Calu3 (cell line): ENCODE measurements around the gene OR6B3. TPM values are rescaled to one million over a fixed set of nuclear protein-coding genes. Genes with fewer than 3 reads are reported as not detected.

Experiments used
- BruUV-seq: library from RNA; stranded (reverse); fragments of 400-500 nt; replicated peaks from 2 replicates; lab custom pipeline; 2021; lab: Mats Ljungman, UMichigan
- CTCF ChIA-PET: fragments of 300-600 bp; sonication (Branson Sonifier 250); formaldehyde crosslinking; loops from one replicate; lab custom pipeline; 2022; ENCODE audit warnings: antibody characterized with exemption; lab: Charles Lee
- DNase-seq: peaks from one replicate; pipeline ENCODE4 v3.0.0; 2022
- H3K27ac Mint-ChIP-seq: one replicate; pipeline ENCODE4 v1.8.0; 2022; ENCODE audit warnings: mixed read lengths; ENCODE audit not compliant: unreplicated experiment
- H3K27me3 Mint-ChIP-seq: one replicate; pipeline ENCODE4 v1.8.0; 2022; ENCODE audit warnings: mixed read lengths; ENCODE audit not compliant: unreplicated experiment
- H3K36me3 Mint-ChIP-seq: one replicate; pipeline ENCODE4 v1.8.0; 2022; ENCODE audit warnings: mild to moderate bottlenecking, moderate library complexity, mixed read lengths; ENCODE audit not compliant: insufficient read depth, unreplicated experiment
- H3K4me1 Mint-ChIP-seq: one replicate; pipeline ENCODE4 v1.8.0; 2022; ENCODE audit warnings: mild to moderate bottlenecking, low read depth, mixed read lengths; ENCODE audit not compliant: unreplicated experiment
- H3K4me3 Mint-ChIP-seq: one replicate; pipeline ENCODE4 v1.8.0; 2022; ENCODE audit warnings: mild to moderate bottlenecking, low read depth, moderate library complexity, mixed read lengths; ENCODE audit not compliant: unreplicated experiment
- H3K9me3 Mint-ChIP-seq: one replicate; pipeline ENCODE4 v1.8.0; 2022; ENCODE audit warnings: low read depth, mixed read lengths; ENCODE audit not compliant: unreplicated experiment
- CTCF ChIP-seq: fragments of 200-600 bp; IDR thresholded peaks from one replicate; pipeline ENCODE4 v1.8.0; 2022; ENCODE audit warnings: antibody characterized with exemption; ENCODE audit not compliant: unreplicated experiment
- intact Hi-C: fragments of 100-400 bp; cut with micrococcal nuclease; formaldehyde crosslinking; loops from one replicate; pipeline ENCODE4 v1.10.0; 2022; ENCODE audit not compliant: unreplicated experiment
- total RNA-seq: library from RNA; stranded (reverse); gene quantifications from 2 replicates; pipeline ENCODE4 v1.2.3, GENCODE V29; 2022

OR6B3 gene
- total RNA-seq, 1 experiment from 2014 or later = not detected

DNA sequence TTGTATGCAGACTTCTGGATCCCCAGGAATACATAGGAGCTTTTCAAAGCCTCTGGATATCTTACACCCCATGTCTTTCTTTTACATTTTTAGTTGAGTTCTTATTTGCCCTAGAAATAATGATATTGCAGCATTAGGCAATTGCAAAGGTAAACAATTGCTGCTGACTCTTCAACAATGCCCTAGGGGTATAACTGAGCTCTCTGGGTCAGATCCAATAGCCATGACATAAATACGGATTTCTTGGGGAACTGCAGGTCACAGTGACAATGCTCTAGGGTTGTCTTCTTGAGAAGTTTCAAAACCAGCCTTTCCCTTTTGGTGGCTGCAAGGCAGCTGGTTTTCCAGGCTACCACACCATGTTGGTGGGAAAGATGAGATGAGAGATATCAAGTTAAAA is 16.5 kb upstream of the OR6B3 start:
- H3K36me3 Mint-ChIP-seq = no peaks in the 10 kb centered on the region
- no TSS peak for BruUV-seq
- no peak for TF ChIP-seq CTCF
- H3K27ac Mint-ChIP-seq = no peak overlapping the region
- peaks cover 84% of the 10 kb centered on the region for H3K27me3 Mint-ChIP-seq
- intact Hi-C loops = no loop called here
- H3K4me3 Mint-ChIP-seq = no peak overlapping the region
- CTCF ChIA-PET = no interaction called here
- no peak for DNase-seq
- no peaks in the 10 kb centered on the region for H3K9me3 Mint-ChIP-seq
- no peaks in the 10 kb centered on the region for H3K4me1 Mint-ChIP-seq

DNA sequence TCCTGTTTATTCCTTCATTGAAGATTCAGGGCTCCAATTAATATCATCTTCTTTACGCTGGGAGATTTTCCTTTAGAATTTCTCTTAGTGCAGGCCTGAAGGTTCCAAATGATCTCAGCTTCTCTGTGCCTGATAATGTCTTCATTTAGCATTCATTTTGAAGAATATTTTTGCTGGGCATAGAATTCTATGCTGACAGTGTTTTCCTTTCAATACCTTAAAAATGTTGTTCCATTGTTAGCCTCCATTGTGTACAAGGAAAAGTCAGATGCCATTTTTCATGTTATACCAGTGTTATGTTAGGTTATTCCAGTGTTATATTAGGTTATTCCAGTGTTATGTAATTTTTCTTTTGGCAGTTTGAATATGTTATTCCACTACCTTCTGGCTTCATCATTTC is 14.9 kb upstream of the OR6B3 start:
- peaks cover 82% of the 10 kb centered on the region for H3K27me3 Mint-ChIP-seq
- DNase-seq = no peak
- no peaks in the 10 kb centered on the region for H3K4me1 Mint-ChIP-seq
- CTCF ChIA-PET = interaction anchor here (0.6 kb wide), 1 partner anchor 19 kb away, joined by 3 read pairs; no protein-coding TSS in a partner anchor
- H3K36me3 Mint-ChIP-seq = no peaks in the 10 kb centered on the region
- H3K4me3 Mint-ChIP-seq = no peak overlapping the region
- TF ChIP-seq CTCF = no peak
- H3K27ac Mint-ChIP-seq = no peak overlapping the region
- BruUV-seq = no TSS peak
- intact Hi-C loops = no loop called here
- H3K9me3 Mint-ChIP-seq = no peaks in the 10 kb centered on the region

GRCh38 chr2:240066489-240066888 is 13.2 kb upstream of the OR6B3 start:
- H3K27ac Mint-ChIP-seq = no peak overlapping the region
- H3K4me1 Mint-ChIP-seq = no peaks in the 10 kb centered on the region
- no peak for TF ChIP-seq CTCF
- no TSS peak for BruUV-seq
- H3K4me3 Mint-ChIP-seq = no peak overlapping the region
- H3K27me3 Mint-ChIP-seq = peaks cover 85% of the 10 kb centered on the region
- intact Hi-C loops = no loop called here
- no peaks in the 10 kb centered on the region for H3K9me3 Mint-ChIP-seq
- H3K36me3 Mint-ChIP-seq = no peaks in the 10 kb centered on the region
- no peak for DNase-seq
- CTCF ChIA-PET = no interaction called here

- intact Hi-C loops = no loop called here
- BruUV-seq = no TSS peak
- no peak for DNase-seq
- Mint-ChIP-seq H3K27me3 (peaks cover 98% of the 10 kb centered on the region), H3K9me3 (no peaks in the 10 kb centered on the region), H3K36me3 (no peaks in the 10 kb centered on the region), H3K4me3 (no peak overlapping the region), H3K27ac (no peak overlapping the region), H3K4me1 (no peaks in the 10 kb centered on the region)
- no peak for TF ChIP-seq CTCF
- CTCF ChIA-PET = no interaction called here
Measured at GRCh38 chr2:240064898-240065297, 11.6 kb upstream of the OR6B3 start.
